GM04504 (cell line): Measurements from ENCODE around the gene CAPN9.
"Not testable (repeated sequence)": the region's sequence is repeated elsewhere in the genome, so short reads cannot be mapped to it uniquely, and the experiment has no call there.

Source experiments
- DNase-seq: peaks from one replicate; pipeline ENCODE4 v3.0.0-alpha.2; 2012; ENCODE audit warnings: low read depth

The CAPN9 gene

GRCh38 chr1:230711245-230711644, 35.9 kb upstream of the CAPN9 start:
- DNase-seq: no peak

DNA sequence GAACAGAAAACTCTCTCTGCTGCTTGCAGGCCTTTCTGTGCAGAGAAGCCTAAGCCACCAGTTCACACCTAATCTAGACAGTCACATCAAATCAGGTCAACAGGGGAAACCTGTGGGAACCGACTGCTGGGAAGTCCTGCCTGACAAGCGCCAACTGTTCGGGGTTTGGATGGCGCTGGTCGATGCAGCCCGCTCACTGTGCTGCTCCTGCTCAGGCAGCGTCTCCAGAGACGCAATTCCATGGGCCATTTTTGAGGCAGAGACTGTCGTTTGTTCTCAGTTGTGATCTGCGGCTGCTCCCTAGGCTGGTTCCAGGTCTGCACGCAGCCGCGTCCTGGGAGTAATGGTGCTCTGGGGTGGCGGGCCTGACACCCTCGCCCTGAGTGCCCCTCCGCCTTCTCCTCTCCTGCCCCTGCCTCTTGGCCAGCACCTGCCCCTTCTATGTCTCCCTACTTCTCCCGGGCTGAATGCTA, 34.7 kb upstream of the CAPN9 start:
- DNase-seq: no peak

- DNase-seq: no peak
Measured at GRCh38 chr1:230713138-230713537, 34.0 kb upstream of the CAPN9 start.

- no peak for DNase-seq
Measured at GRCh38 chr1:230713547-230713914, 33.7 kb upstream of the CAPN9 start.

DNA sequence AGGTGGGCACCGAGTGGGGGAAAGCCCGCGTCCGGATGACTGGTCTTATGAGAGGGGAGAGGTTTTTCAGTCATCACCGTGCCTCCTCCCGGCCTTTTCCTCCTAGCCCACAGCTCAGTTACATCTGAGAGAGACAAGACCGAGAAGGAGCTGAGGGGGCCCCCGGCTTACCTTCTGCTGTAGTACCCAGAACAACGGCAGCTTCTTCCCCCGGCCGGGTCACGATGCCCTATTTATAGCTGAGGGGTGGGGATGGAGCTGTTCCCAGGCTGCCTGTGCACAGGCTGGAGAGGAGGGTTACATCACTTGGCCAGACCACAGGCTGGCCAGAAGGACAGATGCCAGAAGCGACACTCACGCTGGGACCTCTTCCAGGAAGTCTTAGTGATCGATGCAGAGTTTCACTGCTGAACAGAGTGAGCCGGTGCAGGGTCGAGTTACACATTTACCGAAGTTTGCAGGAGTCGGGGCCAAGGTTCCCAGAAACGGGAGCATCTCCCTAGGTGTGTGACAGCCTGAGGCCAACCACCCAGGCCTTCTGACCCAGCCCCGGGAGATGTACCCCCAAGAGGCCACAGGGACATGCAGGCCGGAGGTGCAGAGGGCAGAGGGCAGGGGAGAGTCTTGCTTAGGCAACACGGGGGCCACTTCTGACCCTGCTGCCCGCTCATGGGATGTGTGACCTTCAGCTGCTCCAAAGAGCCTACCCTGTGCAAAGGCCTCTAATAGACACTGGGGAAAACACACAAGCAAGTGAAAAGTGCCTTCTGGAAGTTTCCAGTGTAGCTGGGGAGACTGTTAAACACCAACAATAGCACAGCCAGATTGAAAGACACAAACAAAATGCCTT, 33.0 kb upstream of the CAPN9 start, which contains the start of gene AGT:
Gene AGT, minus strand, starts transcription at position 208 of the 850 bp plus-strand sequence. CDS start 3,299 bp downstream, outside the sequence.
- DNase-seq: peak; percentile 80

GRCh38 chr1:230715510-230715909, 31.7 kb upstream of the CAPN9 start:
- no peak for DNase-seq

- DNase-seq: not testable (repeated sequence)
Measured at GRCh38 chr1:230716453-230716852, 30.7 kb upstream of the CAPN9 start.

DNA sequence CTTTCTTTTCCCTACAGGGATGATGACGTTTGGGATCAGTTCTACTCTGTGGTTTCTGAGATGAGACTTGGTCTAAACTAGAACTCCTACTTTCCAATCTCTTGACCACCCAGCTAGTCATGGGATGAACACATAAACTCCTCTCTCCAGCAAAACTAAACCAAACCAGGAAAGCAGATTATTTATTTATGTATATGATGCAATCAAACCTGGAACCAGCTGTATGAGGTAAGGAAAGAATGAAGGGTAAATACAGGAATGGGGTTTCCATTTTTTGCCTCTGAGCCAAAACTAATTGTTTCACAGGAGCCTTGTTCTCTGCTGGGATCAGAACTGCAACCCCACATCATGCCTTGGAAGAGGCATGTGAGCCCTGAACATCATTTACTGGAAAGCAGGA, 29.9 kb upstream of the CAPN9 start:
- DNase-seq: no peak

DNA sequence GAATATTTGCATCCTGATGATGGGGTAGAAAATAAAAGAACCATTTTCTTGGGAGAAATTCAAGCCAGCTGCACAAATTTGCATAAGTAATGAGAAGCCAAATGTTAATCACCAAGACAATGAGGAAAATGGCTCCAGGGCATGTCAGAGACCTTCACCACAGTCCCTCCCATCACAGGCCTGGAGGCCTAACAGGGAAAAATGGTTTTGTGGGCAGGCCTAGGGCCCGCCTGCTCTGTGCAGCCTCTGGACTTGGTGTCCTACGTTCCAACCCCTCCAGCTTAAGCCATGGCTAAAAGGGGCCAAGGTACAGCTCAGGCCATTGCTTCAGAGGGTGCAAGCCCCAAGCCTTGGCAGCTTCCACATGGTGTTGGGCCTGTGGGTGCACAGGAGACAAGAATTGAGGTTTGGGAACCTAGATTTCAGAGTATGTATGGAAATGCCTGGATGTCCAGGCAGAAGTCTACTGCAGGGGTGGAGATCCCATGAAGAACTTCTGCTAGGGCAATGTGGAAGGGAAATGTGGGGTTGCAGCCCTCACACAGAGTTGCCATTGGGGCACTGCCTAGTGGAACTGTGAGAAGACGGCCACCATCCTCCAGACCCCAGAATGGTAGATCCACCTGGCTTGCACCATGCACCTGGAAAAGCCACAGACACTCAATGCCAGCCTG, 25.2 kb upstream of the CAPN9 start:
- DNase-seq: not testable (repeated sequence)

GRCh38 chr1:230725256-230726012, 21.8 kb upstream of the CAPN9 start:
- no peak for DNase-seq

DNA sequence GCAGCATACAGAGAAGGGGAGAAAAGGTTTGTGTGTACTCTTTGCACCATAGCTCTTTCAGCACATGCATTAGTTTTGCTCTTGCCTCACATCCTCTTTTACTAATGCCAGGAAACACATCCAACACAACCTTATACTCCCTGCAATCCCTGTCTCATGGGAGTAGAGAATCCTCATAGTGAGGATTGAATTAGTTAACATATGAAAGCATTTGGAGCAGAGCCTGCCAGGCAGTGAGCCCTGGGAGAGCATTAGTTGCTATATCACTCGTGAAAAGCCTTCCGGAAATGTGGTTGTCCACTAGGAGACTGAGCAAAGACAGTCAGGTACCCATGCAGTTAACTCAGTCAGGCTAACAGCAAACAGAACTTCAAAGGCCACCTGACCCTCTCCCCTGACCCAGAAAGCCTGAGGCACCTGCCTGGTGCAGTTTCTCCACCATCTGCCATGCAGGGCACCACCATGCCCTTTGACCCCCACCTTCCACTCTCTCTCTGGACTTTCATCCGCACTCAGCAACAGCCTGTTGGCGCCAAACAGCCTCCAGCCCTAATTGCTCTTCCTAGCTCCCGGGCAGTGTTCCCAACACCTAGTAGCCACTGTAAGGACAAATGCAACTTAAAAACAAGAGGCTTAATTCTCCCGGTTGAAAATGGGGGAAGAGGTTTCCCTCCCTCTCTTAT, 18.3 kb upstream of the CAPN9 start:
- no peak for DNase-seq

DNA sequence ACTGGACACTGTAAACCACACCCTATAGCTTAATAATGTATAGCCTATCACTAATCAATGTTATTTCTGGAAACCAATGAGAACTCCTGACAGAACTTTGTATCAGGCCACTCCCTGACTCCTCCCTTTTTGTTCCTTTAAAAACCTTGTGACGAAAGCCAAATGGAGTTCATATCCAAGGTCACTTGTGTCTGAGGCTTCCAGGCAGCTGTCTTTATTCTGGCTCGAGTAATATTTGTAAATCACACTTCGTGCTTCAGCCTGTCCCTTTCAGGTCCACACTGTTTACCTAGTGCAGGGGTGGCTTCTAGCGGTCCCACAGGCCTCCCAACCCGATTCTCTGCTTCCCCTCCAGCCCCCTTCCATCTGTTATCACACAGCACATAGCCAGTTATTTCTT, 16.2 kb upstream of the CAPN9 start:
- no peak for DNase-seq

DNA sequence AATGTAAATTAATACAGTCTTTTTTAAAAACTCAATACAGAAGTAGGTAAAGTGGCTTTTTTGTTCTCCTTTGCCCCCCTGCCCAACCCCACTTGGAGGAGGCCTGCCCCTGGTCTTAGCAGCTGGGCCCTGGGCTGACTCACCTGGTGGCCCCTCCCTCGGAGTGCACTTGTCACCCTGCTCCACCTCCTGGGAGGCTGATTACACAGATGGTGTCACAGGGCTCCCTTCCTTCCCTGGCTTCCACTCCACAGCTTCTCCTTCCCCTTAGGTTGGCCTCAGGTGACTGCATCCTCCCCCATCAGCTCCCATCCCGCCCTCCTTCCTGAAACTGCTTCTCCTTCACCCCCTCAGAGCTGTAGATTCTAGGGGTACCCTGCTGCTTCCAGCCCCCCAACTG, 11.7 kb upstream of the CAPN9 start:
- DNase-seq: no peak

GRCh38 chr1:230737622-230738262, 9.4 kb upstream of the CAPN9 start:
- DNase-seq: no peak

DNA sequence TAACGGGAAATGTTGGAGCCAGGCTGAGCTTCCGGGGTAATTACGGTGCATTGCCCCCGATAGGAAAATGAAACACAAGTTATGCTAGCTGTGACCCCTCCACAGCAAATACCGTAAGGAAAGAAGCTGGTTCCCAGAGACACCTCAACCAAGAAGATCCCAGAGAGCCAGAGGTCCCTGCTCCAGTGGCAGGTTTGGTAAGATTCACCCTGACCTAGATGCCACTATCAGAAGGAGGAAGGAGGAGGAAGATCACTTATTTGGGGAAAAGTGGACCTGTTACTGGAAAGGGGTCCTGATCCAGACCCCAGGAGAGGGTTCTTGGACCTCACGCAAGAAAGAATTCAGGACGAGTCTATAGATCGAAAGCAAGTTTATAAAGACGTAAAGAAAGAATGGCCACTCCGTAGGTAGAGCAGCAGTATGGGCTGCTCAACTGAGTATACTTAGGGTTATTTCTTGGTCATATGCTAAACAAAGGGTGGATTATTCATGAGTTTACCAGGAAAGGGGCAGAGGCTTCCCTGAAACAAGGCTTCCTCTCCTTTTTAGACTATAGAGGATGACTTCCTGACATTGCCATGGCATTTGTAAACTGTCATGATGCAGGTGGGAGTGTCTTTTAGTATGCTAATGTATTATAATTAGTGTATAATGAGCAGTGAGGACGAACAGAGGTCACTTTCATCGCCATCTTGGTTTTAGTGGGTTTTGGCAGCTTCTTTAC, 7.5 kb upstream of the CAPN9 start:
- no peak for DNase-seq

DNA sequence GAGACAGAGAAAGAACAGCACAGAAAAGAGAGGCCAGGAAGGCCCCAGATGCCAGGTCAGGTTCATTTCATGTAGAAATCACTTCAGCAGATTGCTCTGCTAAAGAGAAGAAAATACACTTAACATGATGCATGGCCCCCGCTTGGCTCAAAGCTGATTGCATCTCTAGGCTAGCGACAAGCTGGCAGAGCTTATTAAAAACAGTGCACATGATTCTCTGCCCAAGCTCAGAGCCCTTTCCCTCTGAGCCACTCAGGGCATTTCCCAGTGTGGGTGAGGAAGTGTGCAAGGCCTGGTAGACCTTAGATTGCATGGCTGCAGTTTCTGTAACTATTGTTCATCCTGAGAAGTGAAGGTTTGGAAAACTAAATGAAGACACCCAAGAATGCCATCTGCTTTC, 3.3 kb upstream of the CAPN9 start:
- no peak for DNase-seq

DNA sequence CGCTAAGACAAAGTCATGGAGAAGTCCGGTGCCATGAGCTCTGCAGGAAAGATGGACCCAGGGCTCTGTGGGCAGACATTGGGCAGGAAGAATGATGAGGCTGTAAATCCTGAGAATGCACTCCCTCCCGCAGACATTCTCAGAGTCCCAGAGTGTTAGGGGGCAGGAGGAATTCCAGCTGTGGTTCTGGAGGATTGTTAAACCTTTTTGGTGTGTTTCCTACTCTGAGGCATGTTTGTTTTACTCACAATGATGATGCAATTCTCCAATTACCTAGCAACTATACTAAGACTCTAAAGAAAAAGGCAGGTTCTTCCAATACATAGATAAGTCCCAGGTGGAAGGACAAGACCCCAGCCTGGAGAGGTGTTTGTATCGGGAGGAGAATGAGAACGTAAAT, 2.8 kb upstream of the CAPN9 start:
- DNase-seq: no peak

DNA sequence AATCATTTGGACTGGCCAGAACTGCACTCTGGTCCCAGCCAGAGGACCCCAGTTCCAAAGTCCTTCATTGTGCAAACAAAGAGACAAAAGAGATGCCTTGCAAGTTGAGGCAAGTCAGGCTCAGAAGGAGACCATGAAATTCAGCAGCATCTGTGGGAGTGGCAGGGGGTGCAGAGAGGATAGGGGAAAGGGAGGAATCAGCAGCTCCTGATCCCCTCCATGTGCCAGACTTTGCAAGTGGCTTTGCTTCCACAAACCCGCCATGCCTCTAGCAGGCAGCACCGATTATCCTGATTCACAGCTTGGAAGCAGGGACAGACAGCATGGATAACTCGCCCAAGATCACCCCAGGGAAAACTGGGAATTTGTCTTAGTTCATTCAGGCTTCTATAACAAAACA, 2.1 kb upstream of the CAPN9 start:
- no peak for DNase-seq

GRCh38 chr1:230746617-230747016, 571 bp upstream of the CAPN9 start:
- DNase-seq: no peak

- no peak for DNase-seq
Measured at GRCh38 chr1:230747890-230748800, 957 bp downstream of the CAPN9 start.
